GM18520 (cell line): ENCODE measurements around the gene NAXE.
"Not testable (repeated sequence)": the region's sequence is repeated elsewhere in the genome, so short reads cannot be mapped to it uniquely, and the experiment has no call there.

ENCODE experiments used
- ATAC-seq: cut with Tn5 transposase; IDR thresholded peaks from one replicate; pipeline ENCODE4 v1.9.1; 2021; ENCODE audit not compliant: unreplicated experiment

The NAXE gene

DNA sequence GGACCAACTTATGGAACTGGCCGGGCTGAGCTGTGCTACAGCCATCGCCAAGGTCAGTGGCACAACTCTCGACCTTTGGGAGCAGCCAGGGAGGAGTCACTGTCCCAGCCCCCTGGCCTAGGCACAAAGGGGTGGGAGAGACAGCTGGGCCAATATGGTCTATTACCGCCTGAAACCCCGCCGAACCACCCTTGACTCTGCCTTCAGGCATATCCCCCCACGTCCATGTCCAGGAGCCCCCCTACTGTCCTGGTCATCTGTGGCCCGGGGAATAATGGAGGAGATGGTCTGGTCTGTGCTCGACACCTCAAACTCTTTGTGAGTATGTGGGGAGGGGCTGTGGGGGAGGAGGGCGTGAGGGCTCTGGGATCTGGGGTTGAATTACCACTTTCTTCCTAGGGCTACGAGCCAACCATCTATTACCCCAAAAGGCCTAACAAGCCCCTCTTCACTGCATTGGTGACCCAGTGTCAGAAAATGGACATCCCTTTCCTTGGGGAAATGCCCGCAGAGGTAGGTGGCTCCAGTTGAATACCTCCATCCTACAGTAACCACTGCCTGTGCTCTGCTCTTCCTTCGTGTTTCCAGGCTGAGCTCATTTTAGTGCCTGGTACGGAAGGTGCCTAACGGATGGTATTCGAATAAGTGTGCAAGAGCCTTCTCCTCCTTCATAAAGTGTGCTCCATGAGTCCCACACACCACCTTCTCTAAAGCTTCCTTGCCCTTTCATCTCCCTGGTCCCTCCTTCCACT lies 758 bp downstream of the NAXE start:
- ATAC-seq, result no peak

DNA sequence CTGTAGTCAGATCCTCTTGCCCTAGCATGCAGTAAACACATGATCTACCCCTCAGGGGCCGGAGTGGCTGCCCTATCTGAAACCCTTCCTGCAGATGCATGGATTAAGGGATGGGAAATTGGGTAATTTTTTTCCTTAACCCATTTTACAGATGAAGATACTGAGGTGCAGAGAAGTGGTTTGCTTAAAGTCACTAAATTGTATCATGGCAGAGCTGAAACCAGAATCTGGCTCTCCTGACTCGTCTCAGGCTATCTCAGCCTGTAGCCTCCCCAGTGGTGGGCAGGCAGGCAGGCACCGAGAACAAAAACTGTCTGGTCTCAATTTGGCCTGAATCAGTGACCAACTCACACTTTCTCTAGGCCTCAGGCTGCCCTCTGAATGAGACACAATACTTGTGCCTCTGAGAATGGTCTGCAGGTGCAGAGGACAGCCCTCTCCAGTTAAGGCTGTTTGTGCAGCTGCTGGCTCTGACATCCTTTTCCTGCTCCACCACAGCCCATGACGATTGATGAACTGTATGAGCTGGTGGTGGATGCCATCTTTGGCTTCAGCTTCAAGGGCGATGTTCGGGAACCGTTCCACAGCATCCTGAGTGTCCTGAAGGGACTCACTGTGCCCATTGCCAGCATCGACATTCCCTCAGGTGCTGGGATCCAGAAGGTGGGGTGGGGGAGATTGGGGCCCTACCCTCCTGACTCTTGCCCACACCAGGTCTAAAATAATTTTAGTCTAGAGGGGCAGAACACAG lies 1.5 kb downstream of the NAXE start:
- no peak for ATAC-seq

DNA sequence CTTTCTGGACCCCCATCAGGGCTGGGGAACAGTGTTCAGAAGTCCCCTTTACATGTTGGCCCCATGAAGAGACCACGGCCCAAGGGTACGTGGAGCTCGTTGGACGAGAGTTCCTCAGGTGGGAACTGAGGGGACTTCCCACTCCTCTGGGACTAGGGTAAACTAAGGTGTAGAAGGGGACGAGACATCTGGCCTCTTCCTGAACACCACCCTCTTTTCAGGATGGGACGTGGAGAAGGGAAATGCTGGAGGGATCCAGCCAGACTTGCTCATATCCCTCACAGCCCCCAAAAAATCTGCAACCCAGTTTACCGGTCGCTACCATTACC lies 2.0 kb downstream of the NAXE start:
- no peak for ATAC-seq

DNA sequence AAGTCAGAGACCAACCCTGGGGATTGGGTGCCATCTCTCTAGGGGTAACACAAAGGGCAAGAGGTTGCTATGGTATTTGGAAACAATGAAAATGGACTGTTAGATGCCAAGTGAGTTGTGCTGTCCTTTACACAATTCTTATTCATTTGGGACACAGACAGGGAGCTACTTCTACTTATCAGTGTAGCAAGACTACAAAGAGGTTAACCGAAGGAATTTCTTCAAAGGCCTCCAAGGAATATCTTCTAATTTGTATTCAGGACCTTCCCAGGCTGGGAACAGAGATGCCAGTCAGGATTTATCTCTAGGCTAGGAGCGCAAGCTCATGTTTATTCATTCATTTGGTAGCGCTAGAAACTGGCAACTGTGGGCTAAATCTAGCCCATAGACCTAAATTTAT lies 2.6 kb downstream of the NAXE start:
- no peak for ATAC-seq

DNA sequence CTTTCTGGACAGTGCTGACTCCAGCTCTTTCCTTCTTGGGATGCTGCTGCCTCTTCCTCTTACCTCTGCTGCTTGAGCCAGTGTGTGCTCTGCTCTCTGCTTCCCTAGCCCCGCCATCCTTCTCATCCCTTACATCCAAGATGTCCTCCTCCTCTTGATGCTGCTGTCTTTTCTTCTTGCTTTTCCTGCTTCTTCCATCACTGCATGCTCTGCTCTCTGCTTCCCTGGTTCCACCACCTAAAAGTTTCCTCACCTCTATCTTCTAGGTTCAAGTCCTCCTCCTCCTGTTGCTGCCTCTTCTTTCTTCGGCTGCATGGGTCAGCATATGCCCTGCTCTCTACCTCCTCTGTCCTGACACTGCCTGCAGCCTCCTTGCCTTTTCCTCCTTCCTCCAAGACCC lies 3.4 kb downstream of the NAXE start:
- no peak for ATAC-seq

DNA sequence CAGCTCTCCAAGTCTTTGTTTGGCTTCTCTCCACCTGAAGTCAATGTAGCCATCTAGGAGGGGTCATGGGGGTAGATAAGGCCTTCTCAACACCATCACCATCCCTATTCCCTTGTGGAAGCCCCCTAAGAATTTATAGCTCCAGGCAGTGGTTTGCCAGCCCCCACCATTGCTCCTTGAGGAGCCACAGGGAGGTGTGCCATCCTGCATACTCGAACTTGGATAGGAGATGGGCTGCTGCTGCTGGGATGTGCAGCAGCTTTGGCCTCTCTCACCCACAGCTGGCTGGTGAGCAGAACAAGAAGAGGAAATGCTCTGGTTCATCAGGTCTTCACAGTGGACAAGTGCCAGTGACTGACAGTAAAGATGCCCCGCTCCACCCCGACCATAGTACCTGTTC lies 4.8 kb downstream of the NAXE start:
- no peak for ATAC-seq

DNA sequence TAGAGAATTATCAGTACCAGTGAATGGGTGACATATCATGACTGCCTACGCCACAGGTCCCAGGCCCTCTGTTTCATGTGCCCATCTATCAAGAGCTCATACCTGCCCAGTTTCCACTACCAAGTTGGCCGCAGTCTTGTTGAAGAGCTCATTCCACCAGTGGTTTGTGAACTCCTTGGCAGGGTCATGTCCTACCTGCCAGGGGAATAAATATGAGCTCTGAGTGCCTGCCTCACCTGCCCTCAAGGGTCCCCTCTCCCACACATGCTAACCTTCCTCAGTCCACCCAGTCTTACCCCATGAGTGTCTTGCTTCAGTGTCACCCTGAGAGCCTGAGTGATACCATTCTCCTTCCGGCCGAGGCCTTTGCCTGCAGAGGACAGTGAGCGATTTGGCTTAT lies 6.5 kb downstream of the NAXE start:
- no peak for ATAC-seq

DNA sequence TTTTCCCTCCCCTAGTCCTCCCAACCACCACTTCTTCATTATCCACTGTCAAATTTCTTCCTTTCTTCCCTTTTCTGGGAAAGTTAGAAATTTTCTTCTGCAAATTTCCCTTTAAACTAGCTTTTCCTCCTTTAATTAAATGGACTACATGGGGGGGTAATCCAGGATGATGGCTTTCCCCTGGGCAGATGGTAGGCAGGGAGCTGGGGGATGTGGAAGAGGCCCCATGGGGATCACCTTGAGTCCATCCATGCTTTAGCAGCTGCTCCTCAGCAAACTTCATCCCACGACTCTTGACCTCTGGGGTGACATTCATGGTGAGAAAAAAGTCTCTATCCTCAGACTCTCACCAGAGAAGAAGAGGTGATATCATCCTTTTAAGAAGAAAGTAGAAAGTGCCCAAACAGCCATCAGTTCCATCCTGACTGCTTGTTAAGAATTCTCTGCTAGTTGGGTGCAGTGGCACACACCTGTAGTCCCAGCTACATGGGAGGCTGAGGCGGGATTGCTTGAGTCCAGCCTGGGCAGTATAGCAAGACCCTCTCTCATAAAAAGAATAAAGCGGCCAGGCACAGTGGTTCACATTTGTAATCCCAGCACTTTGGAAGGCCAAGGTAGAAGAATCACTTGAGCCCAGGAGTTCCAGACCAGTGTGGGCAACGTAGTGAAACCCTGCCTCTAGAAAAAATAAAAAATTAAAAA lies 7.3 kb downstream of the NAXE start:
- no peak for ATAC-seq

DNA sequence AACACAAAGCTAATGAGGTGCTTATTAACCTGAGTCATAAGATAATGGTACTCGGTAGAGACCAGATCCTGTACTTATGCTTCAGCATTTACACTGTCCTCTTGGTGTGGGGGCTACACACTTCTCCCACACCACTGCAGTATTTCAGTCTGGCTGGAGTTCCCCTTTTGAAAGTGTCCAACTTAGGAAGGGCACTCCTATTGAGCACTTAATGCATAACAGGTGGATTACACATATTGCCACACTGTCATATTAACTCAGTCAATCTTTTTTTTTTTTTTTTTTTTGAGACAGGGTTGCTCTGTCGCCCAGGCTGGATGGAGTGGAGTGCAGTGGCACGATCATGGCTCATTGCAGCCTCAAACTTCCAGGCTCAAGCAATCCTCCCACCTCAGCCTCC lies 8.2 kb downstream of the NAXE start:
- ATAC-seq, result no peak

DNA sequence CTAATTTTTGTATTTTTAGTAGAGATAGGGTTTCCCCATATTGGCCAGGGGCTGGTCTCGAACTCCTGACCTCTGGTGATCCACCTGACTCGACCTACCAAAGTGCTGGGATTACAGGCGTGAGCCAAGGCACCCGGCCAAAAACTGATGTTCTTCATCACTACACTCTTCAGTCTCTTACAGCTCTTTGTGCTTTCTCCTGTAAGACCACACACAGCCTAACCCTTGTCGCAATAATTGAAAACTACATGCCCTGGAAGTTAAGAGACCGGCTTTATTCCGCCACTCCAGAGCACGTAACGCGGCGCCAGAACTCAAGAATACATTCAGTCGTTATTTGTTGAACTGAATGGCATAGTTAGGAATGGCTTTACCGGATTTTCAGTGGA lies 9.2 kb downstream of the NAXE start:
- ATAC-seq, result no peak

DNA sequence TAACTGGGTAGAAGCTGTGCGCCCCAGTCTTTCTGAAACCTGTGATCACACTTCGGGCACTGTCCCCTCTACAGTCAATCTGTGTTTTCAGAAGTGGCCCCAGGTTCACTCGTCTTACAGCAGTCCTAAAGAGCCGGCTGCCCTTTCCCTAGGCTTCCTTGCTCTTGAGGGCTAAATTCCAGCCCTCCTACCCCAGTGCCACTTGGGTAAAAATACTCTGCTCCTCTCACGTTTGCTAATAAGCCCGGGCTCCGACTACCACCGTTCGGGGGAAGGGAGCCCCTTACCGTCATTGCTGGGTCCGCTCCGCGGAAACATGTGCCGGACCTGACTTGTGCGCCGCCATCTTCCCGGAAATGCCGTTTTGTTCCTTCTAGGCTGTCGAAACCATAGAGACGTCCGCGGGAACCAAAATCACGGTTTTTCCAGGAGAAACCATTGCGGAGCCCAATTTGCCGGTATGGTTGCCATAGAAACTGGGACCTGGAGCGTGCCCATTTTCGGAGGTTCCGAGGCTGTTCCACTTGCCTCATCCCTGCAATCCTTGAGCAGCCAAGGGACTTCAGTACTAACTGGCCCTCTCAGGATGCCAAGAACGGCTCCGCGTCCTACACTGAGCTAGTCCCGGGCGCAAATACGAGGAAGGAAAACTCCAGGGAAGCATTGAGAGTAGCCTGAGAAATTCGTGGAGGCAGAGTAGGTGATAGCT lies 9.7 kb downstream of the NAXE start, which contains the start of gene GPATCH4:
Gene GPATCH4, minus strand, starts transcription at position 358 of the 709 bp plus-strand sequence.
- no peak for ATAC-seq

DNA sequence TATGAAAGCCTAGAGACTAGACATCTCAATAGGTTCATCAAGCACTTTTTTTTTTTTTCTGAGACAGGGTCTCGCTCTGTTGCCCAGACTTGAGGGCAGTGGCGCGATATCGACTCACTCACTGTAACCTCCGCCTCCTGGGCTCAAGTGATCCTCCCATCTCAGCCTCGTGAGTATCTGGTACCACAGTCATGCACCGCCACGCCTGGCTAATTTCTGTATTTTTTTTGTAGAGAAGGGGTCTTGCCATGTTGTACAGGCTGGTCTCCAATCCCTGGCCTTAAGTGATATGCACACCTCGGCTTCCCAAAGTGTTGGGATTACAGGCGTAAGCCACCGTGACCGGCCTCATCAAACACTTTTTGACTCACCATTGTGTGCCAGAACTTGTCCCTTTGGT lies 10.3 kb downstream of the NAXE start:
- no peak for ATAC-seq

DNA sequence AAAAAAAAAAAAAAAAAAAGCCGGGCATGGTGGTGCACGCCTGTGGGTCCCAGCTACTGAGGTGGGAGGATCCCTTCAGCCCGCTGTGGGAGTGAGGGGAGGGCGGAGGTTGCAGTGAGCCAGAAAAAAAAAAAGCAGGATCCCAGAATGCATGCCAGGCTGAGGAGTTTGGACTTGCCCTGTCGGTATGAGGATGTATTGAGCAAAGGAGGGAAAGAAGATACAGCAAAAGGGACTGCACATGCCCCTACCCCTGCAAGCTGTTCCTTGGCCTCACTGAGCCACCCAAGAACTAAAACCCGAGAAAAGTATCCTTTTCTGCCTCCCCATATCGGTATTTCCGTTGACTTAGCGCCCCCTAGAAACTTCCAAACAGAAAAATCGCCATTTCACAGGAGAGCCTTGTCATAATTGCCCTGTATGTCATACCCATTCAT lies 11.0 kb downstream of the NAXE start:
- ATAC-seq, result no peak

DNA sequence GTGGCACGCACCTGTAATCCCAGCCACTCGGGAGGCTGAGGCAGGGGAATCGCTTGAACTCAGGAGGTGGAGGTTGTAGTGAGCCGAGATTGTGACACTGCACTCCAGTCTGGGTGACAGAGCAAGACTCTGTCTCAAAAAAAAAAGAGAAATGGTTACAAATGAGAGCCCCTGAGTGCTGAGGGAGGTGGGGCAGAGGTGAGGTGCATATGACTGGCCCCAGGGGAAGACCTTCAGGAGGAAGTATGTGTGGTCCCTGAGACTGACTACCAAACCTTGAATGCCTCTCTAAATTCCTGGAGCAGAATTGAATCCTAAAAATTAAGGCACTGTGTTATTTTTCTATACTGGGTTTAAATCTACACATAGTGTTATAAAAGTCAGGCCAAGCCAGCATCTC lies 15.8 kb downstream of the NAXE start:
- ATAC-seq, result not testable (repeated sequence)

DNA sequence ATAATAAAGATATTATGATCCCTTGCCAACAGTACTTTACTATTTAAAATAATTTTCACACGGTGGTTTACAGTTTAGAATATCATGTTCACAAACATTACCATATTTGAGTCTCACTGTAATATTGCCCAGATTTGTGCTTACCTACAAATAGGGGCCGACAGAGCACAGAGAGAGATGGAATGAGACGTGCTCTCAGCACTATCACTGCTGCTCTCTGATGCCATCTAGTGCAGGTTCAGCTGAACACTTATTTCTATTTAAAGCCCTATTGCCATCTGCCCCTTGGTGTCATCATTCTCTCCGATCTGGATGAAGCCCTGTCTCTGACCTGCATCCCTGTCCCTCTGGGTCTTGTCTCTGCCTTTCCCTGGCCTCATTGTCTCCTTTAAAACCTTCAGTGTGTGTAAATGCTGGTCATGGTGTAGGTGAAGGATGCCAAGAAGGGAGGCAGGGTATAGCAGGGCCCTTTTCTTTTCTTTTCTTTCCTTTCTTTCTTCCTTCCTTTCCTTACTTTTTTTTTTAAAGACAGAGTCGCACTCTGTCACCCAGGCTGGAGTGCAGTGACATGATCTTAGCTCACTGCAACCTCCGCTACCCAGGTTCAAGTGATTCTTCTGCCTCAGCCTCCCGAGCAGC lies 16.6 kb downstream of the NAXE start:
- ATAC-seq, result no peak

DNA sequence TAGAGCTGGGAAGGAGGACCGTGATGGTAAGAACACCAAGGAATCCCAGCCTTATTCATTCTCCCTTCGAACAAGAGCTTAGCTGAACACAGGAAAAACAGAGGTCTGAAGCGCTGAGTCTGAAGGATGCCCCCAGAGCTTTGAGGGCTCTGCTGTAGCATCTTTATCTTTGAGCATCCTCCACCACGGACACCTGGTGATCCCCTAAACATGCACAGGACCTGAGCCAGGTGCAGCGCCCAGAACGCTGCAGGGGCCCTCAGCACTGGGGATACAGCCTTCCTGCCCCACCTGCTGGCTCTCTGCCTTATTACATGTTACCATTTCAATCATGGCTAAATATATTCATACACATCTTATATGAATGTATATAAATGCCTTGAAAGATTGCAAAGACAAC lies 17.4 kb downstream of the NAXE start:
- ATAC-seq, result no peak

DNA sequence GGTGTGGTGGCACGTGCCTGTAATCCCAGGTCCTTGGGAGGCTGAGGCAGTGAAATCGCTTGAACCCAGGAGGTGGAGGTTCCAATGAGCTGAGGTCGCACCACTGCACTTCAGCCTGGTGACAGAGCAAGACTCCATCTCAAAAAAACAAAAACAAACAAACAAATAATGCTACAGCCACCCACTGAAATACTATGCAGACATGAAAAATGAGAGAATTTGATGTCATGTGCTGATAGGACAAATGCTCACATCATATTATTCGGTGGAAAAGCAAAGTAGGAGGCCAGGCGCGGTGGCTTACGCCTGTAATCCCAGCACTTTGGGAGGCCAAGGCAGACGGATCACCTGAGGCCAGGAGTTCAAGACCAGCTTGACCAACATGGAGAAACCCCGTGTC lies 18.5 kb downstream of the NAXE start:
- not testable (repeated sequence) for ATAC-seq

DNA sequence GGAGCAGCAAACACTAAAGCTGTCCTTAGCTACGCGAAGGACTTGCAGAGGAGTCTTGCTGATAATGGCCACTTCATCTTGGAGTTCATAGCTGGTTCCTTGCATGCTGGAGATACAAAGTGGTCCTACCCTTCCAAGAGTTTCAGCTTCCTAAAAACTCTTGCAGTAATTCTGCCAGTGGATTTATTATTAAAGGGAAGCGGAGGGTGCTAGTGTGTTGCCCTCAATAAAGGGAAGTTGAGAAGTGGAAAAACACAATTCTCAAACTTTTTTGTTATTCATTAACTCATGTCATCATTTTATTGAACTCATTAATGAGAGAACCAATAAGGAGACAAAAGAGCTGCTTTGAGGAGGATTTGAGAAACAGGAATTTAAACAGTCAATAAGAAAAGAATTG lies 21.1 kb downstream of the NAXE start:
- no peak for ATAC-seq

DNA sequence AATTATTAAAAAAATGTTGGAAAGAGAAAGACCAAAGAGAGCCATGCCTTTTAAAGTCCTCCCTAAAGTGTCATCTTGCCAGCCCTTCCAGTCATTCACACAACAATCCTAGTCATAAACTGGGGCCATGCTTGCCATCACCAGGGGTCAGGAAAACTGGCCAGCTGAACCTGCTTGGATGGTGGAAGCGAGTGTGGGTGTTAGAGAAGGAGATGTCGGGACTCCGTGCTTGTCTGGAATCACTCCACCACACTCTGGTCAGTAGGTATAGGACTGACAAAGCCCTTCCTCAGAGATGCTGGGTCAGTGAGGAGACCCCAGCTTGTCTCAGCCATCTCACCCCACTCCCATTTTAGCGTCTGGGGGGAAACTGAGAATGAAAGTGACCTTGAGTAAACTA lies 24.4 kb downstream of the NAXE start:
- no peak for ATAC-seq

DNA sequence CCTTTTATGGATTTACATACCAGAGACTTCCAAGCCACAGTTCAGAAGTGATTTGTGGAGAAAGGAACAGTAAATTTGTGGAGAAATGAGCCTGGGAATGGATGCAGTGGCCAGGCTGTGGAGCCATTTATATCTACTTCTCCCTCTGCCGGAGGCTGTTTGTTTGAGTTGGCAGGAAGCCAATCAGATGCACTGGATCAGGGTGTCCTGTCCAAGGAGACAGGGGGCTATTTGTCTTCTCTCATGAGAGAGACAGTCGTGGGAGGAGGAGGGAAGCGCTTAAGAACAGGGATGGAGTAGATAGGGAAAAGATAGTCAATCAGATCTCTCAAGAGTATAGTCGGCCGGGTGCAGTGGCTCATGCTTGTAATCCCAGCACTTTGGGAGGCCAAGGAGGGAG lies 24.9 kb downstream of the NAXE start:
- ATAC-seq, result no peak
